HUES48 (cell line): ENCODE results near the gene CHORDC1.
A peak's percentile ranks its signal among the peaks of the same experiment; 100 is the strongest.

Experiments used
- H3K27ac ChIP-seq: one replicate; pipeline ENCODE4 v1.7.0; 2013; ENCODE audit warnings: low read depth, low read length, inconsistent platforms
- H3K27me3 ChIP-seq: 2 replicates; pipeline ENCODE4 v1.6.1; 2013; ENCODE audit warnings: mild to moderate bottlenecking, low read length; ENCODE audit not compliant: control insufficient read depth, insufficient read depth
- H3K36me3 ChIP-seq: 2 replicates; pipeline ENCODE4 v1.6.1; 2013; ENCODE audit warnings: low read length; ENCODE audit not compliant: control insufficient read depth, insufficient read depth
- H3K4me1 ChIP-seq: 2 replicates; pipeline ENCODE4 v1.6.1; 2013; ENCODE audit warnings: mild to moderate bottlenecking, low read length; ENCODE audit not compliant: control insufficient read depth, insufficient read depth
- H3K4me3 ChIP-seq: 2 replicates; pipeline ENCODE4 v1.5.1; 2013; ENCODE audit warnings: mild to moderate bottlenecking, low read depth, low read length
- H3K9ac ChIP-seq: 2 replicates; pipeline ENCODE4 v1.6.1; 2013; ENCODE audit warnings: mild to moderate bottlenecking, low read depth, low read length, moderate library complexity
- H3K9me3 ChIP-seq: 2 replicates; pipeline ENCODE4 v1.6.1; 2013; ENCODE audit warnings: low read length; ENCODE audit not compliant: control insufficient read depth, insufficient read depth

Gene CHORDC1

GRCh38 chr11:90222459-90223247 lies at the start of gene CHORDC1:
Gene CHORDC1 (minus strand): TSS chr11:90223049. CDS start chr11:90222954, 95 bp downstream.
- peak within 1 kb of the TSS; percentile 94 for H3K4me3 ChIP-seq
- peaks cover 7% of the 10 kb centered on the region; the same call in 1 of the 2 replicates for H3K36me3 ChIP-seq
- no peaks in the 10 kb centered on the region for H3K9me3 ChIP-seq

GRCh38 chr11:90257158-90257525 lies 34.3 kb upstream of the CHORDC1 start:
- no peak overlapping the region for H3K27ac ChIP-seq
- H3K9me3 ChIP-seq: no peaks in the 10 kb centered on the region
- no peaks in the 10 kb centered on the region for H3K36me3 ChIP-seq
- H3K9ac ChIP-seq: no peak overlapping the region
- no peak overlapping the region for H3K4me3 ChIP-seq
- H3K27me3 ChIP-seq: no peaks in the 10 kb centered on the region
- H3K4me1 ChIP-seq: no peaks in the 10 kb centered on the region

More at GRCh38 chr11:90222459-90223247, at the start of gene CHORDC1:
- Histone ChIP-seq H3K27ac (peak within 1 kb of the TSS; percentile 90), H3K4me1 (peaks cover 27% of the 10 kb centered on the region), H3K27me3 (no peaks in the 10 kb centered on the region), H3K9ac (peak within 1 kb of the TSS; percentile 89)

GRCh38 chr11:90256404-90257157 lies 33.7 kb upstream of the CHORDC1 start:
- Histone ChIP-seq H3K4me1 (no peaks in the 10 kb centered on the region), H3K27ac (no peak overlapping the region), H3K4me3 (no peak overlapping the region), H3K36me3 (no peaks in the 10 kb centered on the region), H3K27me3 (no peaks in the 10 kb centered on the region), H3K9me3 (no peaks in the 10 kb centered on the region), H3K9ac (no peak overlapping the region)

- Histone ChIP-seq H3K9ac (no peak overlapping the region), H3K36me3 (no peaks in the 10 kb centered on the region), H3K4me1 (no peaks in the 10 kb centered on the region), H3K27ac (no peak overlapping the region), H3K4me3 (no peak overlapping the region), H3K9me3 (no peaks in the 10 kb centered on the region), H3K27me3 (no peaks in the 10 kb centered on the region)
Measured at GRCh38 chr11:90254065-90254464, 31.2 kb upstream of the CHORDC1 start.

- no peak overlapping the region for H3K9ac ChIP-seq
- no peaks in the 10 kb centered on the region for H3K4me1 ChIP-seq
- no peaks in the 10 kb centered on the region for H3K27me3 ChIP-seq
- no peaks in the 10 kb centered on the region for H3K9me3 ChIP-seq
- H3K36me3 ChIP-seq: no peaks in the 10 kb centered on the region
- H3K4me3 ChIP-seq: no peak overlapping the region
- no peak overlapping the region for H3K27ac ChIP-seq
Measured at GRCh38 chr11:90252053-90252452, 29.2 kb upstream of the CHORDC1 start.

- Histone ChIP-seq H3K27me3 (no peaks in the 10 kb centered on the region), H3K9me3 (no peaks in the 10 kb centered on the region), H3K4me3 (no peak overlapping the region), H3K4me1 (no peaks in the 10 kb centered on the region), H3K9ac (no peak overlapping the region), H3K36me3 (no peaks in the 10 kb centered on the region), H3K27ac (no peak overlapping the region)
Measured at GRCh38 chr11:90251599-90251998, 28.8 kb upstream of the CHORDC1 start.

GRCh38 chr11:90250970-90251369 lies 28.1 kb upstream of the CHORDC1 start:
- Histone ChIP-seq H3K27me3 (no peaks in the 10 kb centered on the region), H3K36me3 (no peaks in the 10 kb centered on the region), H3K9ac (no peak overlapping the region), H3K4me1 (no peaks in the 10 kb centered on the region), H3K27ac (no peak overlapping the region), H3K9me3 (no peaks in the 10 kb centered on the region), H3K4me3 (no peak overlapping the region)

- H3K27ac ChIP-seq: no peak overlapping the region
- peaks cover 22% of the 10 kb centered on the region for H3K4me1 ChIP-seq
- H3K9me3 ChIP-seq: no peaks in the 10 kb centered on the region
- no peak overlapping the region for H3K4me3 ChIP-seq
- H3K36me3 ChIP-seq: no peaks in the 10 kb centered on the region
- no peaks in the 10 kb centered on the region for H3K27me3 ChIP-seq
- H3K9ac ChIP-seq: no peak overlapping the region
Measured at GRCh38 chr11:90246468-90246867, 23.6 kb upstream of the CHORDC1 start.

- H3K4me3 ChIP-seq: 0 out of 2 replicates have a peak overlapping the region, but pooled peaks have one; percentile 7
- no peak overlapping the region for H3K9ac ChIP-seq
- no peaks in the 10 kb centered on the region for H3K36me3 ChIP-seq
- no peaks in the 10 kb centered on the region for H3K27me3 ChIP-seq
- peaks cover 22% of the 10 kb centered on the region for H3K4me1 ChIP-seq
- H3K27ac ChIP-seq: peak overlapping the region; percentile 67
- no peaks in the 10 kb centered on the region for H3K9me3 ChIP-seq
Measured at GRCh38 chr11:90243534-90243933, 20.7 kb upstream of the CHORDC1 start.

GRCh38 chr11:90242894-90243416 lies 20.1 kb upstream of the CHORDC1 start:
- Histone ChIP-seq H3K36me3 (no peaks in the 10 kb centered on the region), H3K4me1 (peaks cover 22% of the 10 kb centered on the region), H3K9ac (no peak overlapping the region), H3K27ac (peak overlapping the region; percentile 67), H3K27me3 (no peaks in the 10 kb centered on the region), H3K4me3 (0 out of 2 replicates have a peak overlapping the region, but pooled peaks have one; percentile 7), H3K9me3 (no peaks in the 10 kb centered on the region)

- no peak overlapping the region for H3K27ac ChIP-seq
- H3K27me3 ChIP-seq: no peaks in the 10 kb centered on the region
- H3K4me3 ChIP-seq: no peak overlapping the region
- H3K9ac ChIP-seq: no peak overlapping the region
- H3K36me3 ChIP-seq: no peaks in the 10 kb centered on the region
- H3K9me3 ChIP-seq: no peaks in the 10 kb centered on the region
- H3K4me1 ChIP-seq: peaks cover 25% of the 10 kb centered on the region
Measured at GRCh38 chr11:90241414-90241813, 18.6 kb upstream of the CHORDC1 start.
